Nephron progenitor cell (in vitro differentiated cells): ENCODE results near the gene SFXN5.

ENCODE experiments used
- DNase-seq: peaks from one replicate; pipeline ENCODE4 v3.0.0; 2021
- H3K27ac Mint-ChIP-seq: 2 replicates; pipeline ENCODE4 v1.8.0; 2021; ENCODE audit warnings: mild to moderate bottlenecking, moderate library complexity, mixed read lengths
- H3K27me3 Mint-ChIP-seq: 2 replicates; pipeline ENCODE4 v1.8.0; 2021; ENCODE audit warnings: mild to moderate bottlenecking, low read depth, mixed read lengths; ENCODE audit not compliant: poor library complexity
- H3K36me3 Mint-ChIP-seq: 2 replicates; pipeline ENCODE4 v1.8.0; 2021; ENCODE audit warnings: low read depth, mixed read lengths
- H3K4me1 Mint-ChIP-seq: 2 replicates; pipeline ENCODE4 v1.8.0; 2021; ENCODE audit warnings: mixed read lengths
- H3K4me3 Mint-ChIP-seq: 2 replicates; pipeline ENCODE4 v1.8.0; 2021; ENCODE audit warnings: mild to moderate bottlenecking, moderate library complexity, mixed read lengths
- H3K9me3 Mint-ChIP-seq: 2 replicates; pipeline ENCODE4 v1.8.0; 2021; ENCODE audit warnings: mild to moderate bottlenecking, moderate library complexity, mixed read lengths
- TF ChIP-seq, protein P1 (sequence below): fragments of 200-600 bp; sonication (generic); IDR thresholded peaks from 2 replicates; pipeline ENCODE4 v1.5.0; 2021; ENCODE audit warnings: antibody characterized with exemption

SFXN5 gene

GRCh38 chr2:73092146-73092783 is 20.8 kb upstream of the SFXN5 start:
- Mint-ChIP-seq H3K27me3 (peaks cover 4% of the 10 kb centered on the region), H3K27ac (peak overlapping the region; percentile 44), H3K36me3 (no peaks in the 10 kb centered on the region)

DNA sequence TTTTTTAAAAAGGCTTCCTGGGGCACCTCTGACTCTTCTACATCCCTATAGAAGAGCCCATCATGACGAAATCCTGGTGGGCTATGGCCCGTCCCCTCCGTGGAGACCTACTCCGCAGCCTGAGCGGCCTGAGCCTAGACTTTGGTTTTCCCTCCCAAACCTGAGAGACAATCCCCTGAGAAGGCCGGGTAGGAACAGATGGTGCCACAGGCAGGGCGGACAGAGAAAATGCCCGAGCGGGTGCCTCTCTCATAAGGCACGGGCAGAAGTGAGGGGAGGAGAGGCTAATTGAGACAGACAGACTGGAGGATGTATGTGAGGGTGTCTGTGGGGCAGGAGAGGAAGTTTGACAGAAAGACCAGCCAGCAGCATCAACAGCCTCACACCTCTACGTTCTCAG is 20.2 kb upstream of the SFXN5 start:
- H3K36me3 Mint-ChIP-seq, result no peaks in the 10 kb centered on the region
- peaks cover 44% of the 10 kb centered on the region for H3K4me1 Mint-ChIP-seq
- H3K9me3 Mint-ChIP-seq, result no peaks in the 10 kb centered on the region
- TF ChIP-seq, protein P1, sequence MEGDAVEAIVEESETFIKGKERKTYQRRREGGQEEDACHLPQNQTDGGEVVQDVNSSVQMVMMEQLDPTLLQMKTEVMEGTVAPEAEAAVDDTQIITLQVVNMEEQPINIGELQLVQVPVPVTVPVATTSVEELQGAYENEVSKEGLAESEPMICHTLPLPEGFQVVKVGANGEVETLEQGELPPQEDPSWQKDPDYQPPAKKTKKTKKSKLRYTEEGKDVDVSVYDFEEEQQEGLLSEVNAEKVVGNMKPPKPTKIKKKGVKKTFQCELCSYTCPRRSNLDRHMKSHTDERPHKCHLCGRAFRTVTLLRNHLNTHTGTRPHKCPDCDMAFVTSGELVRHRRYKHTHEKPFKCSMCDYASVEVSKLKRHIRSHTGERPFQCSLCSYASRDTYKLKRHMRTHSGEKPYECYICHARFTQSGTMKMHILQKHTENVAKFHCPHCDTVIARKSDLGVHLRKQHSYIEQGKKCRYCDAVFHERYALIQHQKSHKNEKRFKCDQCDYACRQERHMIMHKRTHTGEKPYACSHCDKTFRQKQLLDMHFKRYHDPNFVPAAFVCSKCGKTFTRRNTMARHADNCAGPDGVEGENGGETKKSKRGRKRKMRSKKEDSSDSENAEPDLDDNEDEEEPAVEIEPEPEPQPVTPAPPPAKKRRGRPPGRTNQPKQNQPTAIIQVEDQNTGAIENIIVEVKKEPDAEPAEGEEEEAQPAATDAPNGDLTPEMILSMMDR, result no peak
- no peak overlapping the region for H3K4me3 Mint-ChIP-seq
- peaks cover 4% of the 10 kb centered on the region for H3K27me3 Mint-ChIP-seq
- no peak overlapping the region for H3K27ac Mint-ChIP-seq
- DNase-seq, result no peak

More at GRCh38 chr2:73092146-73092783, 20.8 kb upstream of the SFXN5 start:
- DNase-seq, result no peak
- H3K4me3 Mint-ChIP-seq, result no peak overlapping the region
- TF ChIP-seq, protein P1, result no peak
- H3K4me1 Mint-ChIP-seq, result peaks cover 44% of the 10 kb centered on the region
- H3K9me3 Mint-ChIP-seq, result no peaks in the 10 kb centered on the region

GRCh38 chr2:73091164-73091563 is 19.7 kb upstream of the SFXN5 start:
- peaks cover 4% of the 10 kb centered on the region for H3K27me3 Mint-ChIP-seq
- TF ChIP-seq, protein P1, result no peak
- H3K4me3 Mint-ChIP-seq, result no peak overlapping the region
- H3K36me3 Mint-ChIP-seq, result no peaks in the 10 kb centered on the region
- no peaks in the 10 kb centered on the region for H3K9me3 Mint-ChIP-seq
- no peak for DNase-seq
- no peak overlapping the region for H3K27ac Mint-ChIP-seq
- H3K4me1 Mint-ChIP-seq, result peaks cover 44% of the 10 kb centered on the region

- Mint-ChIP-seq H3K4me1 (peaks cover 44% of the 10 kb centered on the region), H3K36me3 (no peaks in the 10 kb centered on the region), H3K4me3 (no peak overlapping the region), H3K27ac (peak overlapping the region; percentile 23), H3K9me3 (no peaks in the 10 kb centered on the region), H3K27me3 (peaks cover 10% of the 10 kb centered on the region)
- TF ChIP-seq, protein P1, result no peak
- DNase-seq, result no peak
Measured at GRCh38 chr2:73089270-73090030, 17.9 kb upstream of the SFXN5 start.

GRCh38 chr2:73088703-73089102 is 17.2 kb upstream of the SFXN5 start:
- no peak for DNase-seq
- H3K27ac Mint-ChIP-seq, result no peak overlapping the region
- peaks cover 10% of the 10 kb centered on the region for H3K27me3 Mint-ChIP-seq
- H3K4me1 Mint-ChIP-seq, result peaks cover 43% of the 10 kb centered on the region
- TF ChIP-seq, protein P1, result no peak
- H3K36me3 Mint-ChIP-seq, result no peaks in the 10 kb centered on the region
- H3K9me3 Mint-ChIP-seq, result no peaks in the 10 kb centered on the region
- no peak overlapping the region for H3K4me3 Mint-ChIP-seq

- Mint-ChIP-seq H3K4me3 (no peak overlapping the region), H3K36me3 (no peaks in the 10 kb centered on the region), H3K27me3 (peaks cover 10% of the 10 kb centered on the region), H3K4me1 (peaks cover 38% of the 10 kb centered on the region), H3K27ac (no peak overlapping the region), H3K9me3 (no peaks in the 10 kb centered on the region)
- no peak for DNase-seq
- TF ChIP-seq, protein P1, result no peak
Measured at GRCh38 chr2:73088211-73088610, 16.7 kb upstream of the SFXN5 start.
